ENCODE measurements around the gene ACOT11.
"Not testable (repeated sequence)": the region's sequence is repeated elsewhere in the genome, so short reads cannot be mapped to it uniquely, and the experiment has no call there.

ACOT11 gene

DNA sequence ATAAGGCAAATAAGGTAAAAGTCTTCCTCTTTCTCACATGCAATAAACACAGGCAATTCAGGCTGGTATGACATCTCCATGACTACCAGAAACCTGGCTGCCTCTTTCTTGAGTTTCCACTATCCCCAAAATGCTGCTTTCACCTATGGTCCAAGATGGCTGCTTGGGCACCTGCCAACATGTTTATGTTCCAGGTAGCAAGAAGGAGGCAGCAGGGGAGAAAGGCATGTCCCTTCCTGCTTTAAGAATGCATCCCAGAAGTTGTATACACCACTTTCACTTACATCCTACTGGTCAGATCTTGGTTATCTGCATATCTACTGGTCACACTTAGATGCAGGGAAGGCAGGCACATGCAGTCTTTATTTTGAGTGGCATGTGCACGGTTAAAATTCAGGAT, 19.4 kb upstream of the ACOT11 start:
- DNase-seq (ENCODE audit: extremely low spot score) = no peak
- ChIA-PET POLR2A (no interaction called here), CTCF (interaction anchor here (0.6 kb wide), 1 partner anchor 160 kb away, joined by 3 read pairs; no protein-coding TSS in a partner anchor)
- no peak for TF ChIP-seq ELF4 (IDR thresholded peaks at IDR 0.05)
- TF ChIP-seq ARNT (IDR thresholded peaks at IDR 0.05) = no peak
- TF ChIP-seq SP1 (IDR thresholded peaks at IDR 0.05) = no peak
- no peak for TF ChIP-seq FOXA1 (IDR thresholded peaks at IDR 0.05)
- TF ChIP-seq NFRKB (IDR thresholded peaks at IDR 0.05) = no peak
- no peak for TF ChIP-seq TARDBP (IDR thresholded peaks at IDR 0.05)
- no peak for TF ChIP-seq LEF1 (IDR thresholded peaks at IDR 0.05; ENCODE audit: borderline replicate concordance)
- TF ChIP-seq, protein P1, sequence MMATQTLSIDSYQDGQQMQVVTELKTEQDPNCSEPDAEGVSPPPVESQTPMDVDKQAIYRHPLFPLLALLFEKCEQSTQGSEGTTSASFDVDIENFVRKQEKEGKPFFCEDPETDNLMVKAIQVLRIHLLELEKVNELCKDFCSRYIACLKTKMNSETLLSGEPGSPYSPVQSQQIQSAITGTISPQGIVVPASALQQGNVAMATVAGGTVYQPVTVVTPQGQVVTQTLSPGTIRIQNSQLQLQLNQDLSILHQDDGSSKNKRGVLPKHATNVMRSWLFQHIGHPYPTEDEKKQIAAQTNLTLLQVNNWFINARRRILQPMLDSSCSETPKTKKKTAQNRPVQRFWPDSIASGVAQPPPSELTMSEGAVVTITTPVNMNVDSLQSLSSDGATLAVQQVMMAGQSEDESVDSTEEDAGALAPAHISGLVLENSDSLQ (IDR thresholded peaks at IDR 0.05) = no peak

DNA sequence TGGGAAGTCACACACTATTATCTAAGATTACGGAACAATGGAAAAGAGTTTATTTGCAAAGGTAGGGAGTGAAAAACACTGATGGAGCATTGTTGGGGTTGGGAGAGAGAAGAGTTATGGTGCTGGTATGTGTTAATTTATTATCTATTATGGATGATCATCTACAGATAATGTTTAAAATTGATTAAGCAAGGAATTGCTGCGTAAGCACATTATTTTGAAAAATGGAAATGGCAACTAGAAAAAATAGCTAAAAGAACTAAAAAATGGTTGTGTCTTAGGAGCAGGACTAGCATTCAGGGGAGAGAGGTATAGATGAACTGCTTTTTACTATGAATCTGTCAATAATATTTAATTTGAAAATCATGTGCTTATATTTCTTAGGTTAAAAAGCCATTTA, 16.0 kb upstream of the ACOT11 start:
- no peak for TF ChIP-seq ELF4 (IDR thresholded peaks at IDR 0.05)
- no peak for TF ChIP-seq FOXM1 (IDR thresholded peaks at IDR 0.05; ENCODE audit: borderline replicate concordance)
- no peak for TF ChIP-seq BHLHE40 (IDR thresholded peaks at IDR 0.05; ENCODE audit: borderline replicate concordance)
- no peak for DNase-seq (ENCODE audit: extremely low spot score)
- CTCF ChIA-PET = no interaction called here
- POLR2A ChIA-PET = interaction anchor here (1.6 kb wide), 1 partner anchor 14 kb away, joined by 3 read pairs; no protein-coding TSS in a partner anchor

DNA sequence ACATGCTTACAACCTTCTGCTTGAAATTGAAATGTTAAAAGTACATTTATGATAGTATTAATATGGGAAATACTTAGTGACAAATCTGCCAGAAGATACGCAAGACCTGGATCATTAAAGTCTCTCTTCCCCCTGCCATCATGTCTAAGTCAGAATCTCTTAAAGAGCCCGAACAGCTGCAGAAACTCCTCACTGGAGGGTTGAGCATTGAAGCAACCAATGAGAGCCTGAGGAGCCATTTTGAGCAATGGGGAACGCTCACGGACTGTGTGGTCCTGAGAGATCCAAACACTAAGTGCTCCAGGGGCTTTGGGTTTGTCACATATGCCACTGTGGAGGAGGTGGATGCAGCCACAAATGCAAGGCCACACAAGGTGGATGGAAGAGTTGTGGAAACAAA, 11.4 kb upstream of the ACOT11 start:
- DNase-seq (ENCODE audit: extremely low spot score); POLR2A ChIA-PET; CTCF ChIA-PET: not testable (repeated sequence)

DNA sequence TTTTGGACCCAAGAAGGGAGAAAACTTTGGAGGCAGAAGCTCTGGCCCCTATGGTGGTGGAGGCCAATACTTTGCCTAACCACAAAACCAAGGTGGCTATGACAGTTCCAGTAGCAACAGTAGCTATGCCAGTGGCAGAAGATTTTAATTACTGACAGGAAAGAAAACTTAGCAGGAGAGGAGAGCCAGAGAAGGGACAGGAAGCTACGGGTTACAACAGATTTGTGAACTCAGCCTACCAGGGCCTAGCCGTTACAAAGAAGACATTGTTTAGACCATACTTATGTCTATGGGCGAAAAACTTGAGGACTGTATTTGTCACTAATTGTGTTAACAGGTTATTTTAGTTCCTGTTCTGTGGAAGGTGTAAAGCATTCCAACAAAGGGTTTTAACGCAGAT, 10.4 kb upstream of the ACOT11 start:
- ChIA-PET CTCF (no interaction called here), POLR2A (no interaction called here)
- TF ChIP-seq FOXM1 (IDR thresholded peaks at IDR 0.05; ENCODE audit: borderline replicate concordance) (no peak), FOXA1 (IDR thresholded peaks at IDR 0.05) (no peak), SP1 (IDR thresholded peaks at IDR 0.05) (no peak), NFRKB (IDR thresholded peaks at IDR 0.05) (no peak), ELF4 (IDR thresholded peaks at IDR 0.05) (no peak), CTBP1 (IDR thresholded peaks at IDR 0.05; ENCODE audit: borderline replicate concordance) (no peak), HDGF (IDR thresholded peaks at IDR 0.05; ENCODE audit: borderline replicate concordance) (no peak), LEF1 (IDR thresholded peaks at IDR 0.05; ENCODE audit: borderline replicate concordance) (no peak), FOXK2 (IDR thresholded peaks at IDR 0.05) (no peak), L3MBTL2 (conservative IDR thresholded peaks at IDR 0.05) (no peak), SUZ12 (IDR thresholded peaks at IDR 0.05) (no peak), BHLHE40 (IDR thresholded peaks at IDR 0.05; ENCODE audit: borderline replicate concordance) (no peak), TARDBP (IDR thresholded peaks at IDR 0.05) (no peak), ARNT (IDR thresholded peaks at IDR 0.05) (no peak), ZNF384 (IDR thresholded peaks at IDR 0.05) (no peak)
- TF ChIP-seq, protein P1 (IDR thresholded peaks at IDR 0.05) = no peak
- no peak for DNase-seq (ENCODE audit: extremely low spot score)

DNA sequence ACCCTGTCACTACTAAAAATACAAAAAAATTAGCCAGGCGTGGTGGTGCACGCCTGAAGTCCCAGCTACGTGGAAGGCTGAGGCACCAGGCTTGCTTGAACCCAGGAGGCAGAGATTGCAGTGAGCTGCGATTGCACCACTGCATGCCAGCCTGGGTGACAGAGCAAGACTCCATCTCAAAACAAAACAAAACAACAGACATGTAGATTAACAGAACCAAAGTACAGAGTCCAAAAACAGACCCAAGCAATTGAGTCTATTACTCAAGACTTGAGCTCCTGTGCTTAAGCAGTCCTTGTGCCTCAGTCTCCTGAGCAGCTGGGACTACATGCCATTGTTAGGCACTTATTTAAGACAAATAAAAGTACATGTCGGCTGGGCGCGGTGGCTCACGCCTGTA, 9.5 kb upstream of the ACOT11 start:
- TF ChIP-seq SUZ12 (IDR thresholded peaks at IDR 0.05) (no peak), NFRKB (IDR thresholded peaks at IDR 0.05) (no peak), SP1 (IDR thresholded peaks at IDR 0.05) (no peak), FOXM1 (IDR thresholded peaks at IDR 0.05; ENCODE audit: borderline replicate concordance) (no peak), HDGF (IDR thresholded peaks at IDR 0.05; ENCODE audit: borderline replicate concordance) (no peak), ELF4 (IDR thresholded peaks at IDR 0.05) (no peak), ARNT (IDR thresholded peaks at IDR 0.05) (no peak), BHLHE40 (IDR thresholded peaks at IDR 0.05; ENCODE audit: borderline replicate concordance) (no peak), CTBP1 (IDR thresholded peaks at IDR 0.05; ENCODE audit: borderline replicate concordance) (no peak), FOXK2 (IDR thresholded peaks at IDR 0.05) (no peak), TARDBP (IDR thresholded peaks at IDR 0.05) (no peak), FOXA1 (IDR thresholded peaks at IDR 0.05) (no peak), L3MBTL2 (conservative IDR thresholded peaks at IDR 0.05) (no peak), LEF1 (IDR thresholded peaks at IDR 0.05; ENCODE audit: borderline replicate concordance) (no peak)
- DNase-seq (ENCODE audit: extremely low spot score) = no peak
- ChIA-PET CTCF (interaction anchor here (0.7 kb wide), 1 partner anchor 13 kb away, joined by 5 read pairs; no protein-coding TSS in a partner anchor), POLR2A (no interaction called here)

DNA sequence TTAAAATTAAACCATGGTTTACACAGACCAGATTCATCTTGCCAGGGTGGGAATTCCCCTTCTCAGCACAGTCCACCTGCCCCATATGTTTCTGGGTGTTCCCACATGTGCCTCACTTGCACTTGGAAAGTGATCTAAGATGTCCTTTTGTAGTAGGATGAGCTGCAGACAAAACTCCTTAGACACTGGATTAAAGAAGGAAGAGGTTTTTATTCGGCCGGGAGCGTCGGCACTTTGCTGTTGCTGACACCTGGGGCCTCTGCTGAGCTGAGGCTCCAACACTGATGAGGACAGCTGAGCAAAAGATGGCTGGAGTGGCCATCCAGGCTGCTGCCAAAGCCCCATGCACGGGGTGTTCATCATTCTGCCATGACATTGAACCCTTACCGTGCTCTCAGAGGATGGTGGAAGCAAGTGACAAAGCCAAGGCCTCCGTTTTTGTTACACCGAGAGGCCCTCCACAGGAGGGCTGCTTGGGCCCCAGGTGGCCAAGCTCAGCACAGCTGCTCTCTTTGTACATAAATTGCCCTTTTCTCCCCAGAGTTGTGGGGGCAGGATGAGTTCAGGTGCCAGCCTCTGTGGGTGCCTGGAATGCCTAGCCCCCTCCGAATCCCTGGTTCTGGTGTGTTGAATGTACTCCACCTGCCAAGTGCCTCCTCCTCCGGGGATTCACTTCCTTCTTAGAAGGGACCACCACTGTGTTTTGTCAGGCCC, 7.3 kb upstream of the ACOT11 start:
- DNase-seq (ENCODE audit: extremely low spot score) = peak; percentile 8
- ChIA-PET POLR2A (no interaction called here), CTCF (interaction anchor here (0.6 kb wide), 1 partner anchor 1068 kb away, joined by 3 read pairs; no protein-coding TSS in a partner anchor)
- no peak for TF ChIP-seq SP1 (IDR thresholded peaks at IDR 0.05)
- TF ChIP-seq CTBP1 (IDR thresholded peaks at IDR 0.05; ENCODE audit: borderline replicate concordance) = no peak
- no peak for TF ChIP-seq ELF4 (IDR thresholded peaks at IDR 0.05)
- no peak for TF ChIP-seq L3MBTL2 (conservative IDR thresholded peaks at IDR 0.05)
- no peak for TF ChIP-seq FOXA1 (IDR thresholded peaks at IDR 0.05)
- no peak for TF ChIP-seq SUZ12 (IDR thresholded peaks at IDR 0.05)
- no peak for TF ChIP-seq FOXK2 (IDR thresholded peaks at IDR 0.05)
- no peak for TF ChIP-seq TARDBP (IDR thresholded peaks at IDR 0.05)
- no peak for TF ChIP-seq ZNF384 (IDR thresholded peaks at IDR 0.05)
- no peak for TF ChIP-seq ARNT (IDR thresholded peaks at IDR 0.05)
- TF ChIP-seq HDGF (IDR thresholded peaks at IDR 0.05; ENCODE audit: borderline replicate concordance) = no peak

Measured in HEK293T (cell line).